HFFc6 (cell line): Measurements from ENCODE around the gene VWA7. TPM values are rescaled to one million over a fixed set of nuclear protein-coding genes. Genes with fewer than 3 reads are reported as not detected.

Source experiments
- DNase-seq: peaks from one replicate; pipeline ENCODE4 v3.0.0-alpha.2; 2018
- H3K27ac Mint-ChIP-seq: 2 replicates; pipeline ENCODE4 v1.8.0; 2020; ENCODE audit warnings: mild to moderate bottlenecking, mixed read lengths
- H3K27me3 Mint-ChIP-seq: 2 replicates; pipeline ENCODE4 v1.8.0; 2021; ENCODE audit warnings: mild to moderate bottlenecking, moderate library complexity, mixed read lengths; ENCODE audit not compliant: insufficient read depth
- H3K36me3 Mint-ChIP-seq: 2 replicates; pipeline ENCODE4 v1.8.0; 2021; ENCODE audit warnings: low read depth, mixed read lengths
- H3K4me1 Mint-ChIP-seq: 2 replicates; pipeline ENCODE4 v1.8.0; 2020; ENCODE audit warnings: low read depth, mixed read lengths
- H3K4me3 Mint-ChIP-seq: 2 replicates; pipeline ENCODE4 v1.8.0; 2020; ENCODE audit warnings: mild to moderate bottlenecking, moderate library complexity, mixed read lengths
- H3K9me3 Mint-ChIP-seq: 2 replicates; pipeline ENCODE4 v1.8.0; 2020; ENCODE audit warnings: mild to moderate bottlenecking, mixed read lengths
- CTCF ChIP-seq: fragments of 200-600 bp; sonication (generic); IDR thresholded peaks from 2 replicates; pipeline ENCODE4 v1.5.0; 2021; ENCODE audit warnings: antibody characterized with exemption, mild to moderate bottlenecking
- total RNA-seq, 6 experiments: library from RNA; stranded (reverse); fragmentation: NEBNext Ultra II Directional; extraction: Animal tissue kit (Norgen Biotek cat#: 25700); gene quantifications; 2 replicates in 1 of 6; 3 replicates in 5 of 6; pipeline ENCODE4 v1.2.3, GENCODE V29; 2021

Gene VWA7
- total RNA-seq, 6 experiments from 2014 or later = 0.24 to 0.83 (median 0.64) TPM

DNA sequence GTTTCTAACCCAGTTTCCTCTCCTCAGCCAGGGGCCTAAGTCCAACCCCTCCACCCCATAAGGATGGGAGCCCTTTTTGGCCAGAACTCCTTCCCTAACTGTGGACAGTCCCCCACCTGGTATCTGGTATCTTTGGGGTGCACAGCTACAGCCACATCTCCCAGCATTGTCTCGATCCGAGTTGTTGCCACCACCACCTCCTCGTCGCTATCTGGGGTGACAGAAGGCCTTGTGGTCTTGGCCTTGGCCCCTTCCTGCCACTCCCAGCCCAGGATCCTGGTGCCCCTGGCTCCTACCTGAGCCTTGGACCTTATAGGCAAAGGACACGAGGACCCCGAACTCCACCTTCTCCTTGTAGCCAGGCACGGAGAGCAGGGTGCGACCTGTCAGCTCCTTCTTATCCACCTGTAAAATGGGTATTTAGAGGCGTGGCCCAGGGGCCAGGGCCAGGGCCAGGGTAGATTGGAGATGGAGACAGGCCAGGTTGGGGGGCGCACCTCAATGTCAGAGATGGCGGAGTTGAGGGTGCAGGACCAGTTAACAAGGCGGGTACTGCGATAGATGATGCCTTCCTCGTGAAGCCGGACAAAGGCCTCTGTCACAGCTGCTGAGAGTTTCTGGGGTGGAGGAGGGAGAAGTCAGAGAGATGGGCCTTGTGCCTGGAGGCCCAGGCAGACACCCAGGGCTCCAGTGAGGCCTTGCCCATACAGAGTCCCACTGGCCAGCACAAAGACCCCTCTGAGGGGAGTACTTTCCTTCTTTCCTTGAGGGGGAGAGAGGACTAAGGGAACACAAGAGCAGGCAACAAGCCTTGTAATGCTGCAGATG is 7.2 kb upstream of the VWA7 start:
- Mint-ChIP-seq H3K4me3 (no peak overlapping the region), H3K36me3 (peaks cover 14% of the 10 kb centered on the region; the same call in 1 of the 2 replicates), H3K4me1 (no peaks in the 10 kb centered on the region), H3K27me3 (no peaks in the 10 kb centered on the region), H3K9me3 (no peaks in the 10 kb centered on the region), H3K27ac (no peak overlapping the region)
- TF ChIP-seq CTCF = no peak
- DNase-seq = no peak

DNA sequence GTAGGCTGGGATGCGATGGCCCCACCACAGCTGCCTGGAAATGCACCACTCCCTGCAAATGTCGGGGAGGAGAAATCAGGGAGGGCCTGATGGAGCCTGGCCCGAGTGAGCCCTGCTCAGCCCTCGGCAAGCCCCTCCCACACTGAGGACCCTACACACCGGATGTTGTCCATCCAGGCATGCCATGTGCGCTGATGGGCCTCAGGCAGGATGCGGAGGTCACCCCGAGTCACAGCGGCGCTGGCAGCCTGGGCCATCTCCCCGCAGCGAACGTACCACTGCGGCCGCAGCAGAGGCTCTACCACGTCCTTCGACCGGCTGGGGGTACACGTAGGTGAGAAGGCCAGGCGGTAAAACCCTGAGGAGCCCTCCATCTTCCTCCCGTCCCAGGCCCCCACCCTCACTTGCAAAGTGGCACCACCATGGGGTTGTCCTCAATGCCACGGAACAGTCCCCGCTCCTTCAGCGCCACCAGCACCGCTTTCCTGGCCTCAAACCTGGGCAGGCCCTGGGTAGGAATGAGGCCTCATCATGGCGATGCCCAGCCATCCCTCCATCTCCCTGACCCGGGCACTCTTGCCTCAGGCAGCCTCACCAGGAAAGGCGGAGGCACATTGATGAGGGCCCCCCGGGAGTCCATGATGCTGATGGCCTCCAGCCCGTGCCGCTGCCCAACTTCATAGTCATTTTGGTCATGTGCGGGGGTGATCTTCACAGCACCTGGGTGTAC is 5.2 kb upstream of the VWA7 start:
- Mint-ChIP-seq H3K9me3 (no peaks in the 10 kb centered on the region), H3K4me3 (no peak overlapping the region), H3K27ac (no peak overlapping the region), H3K27me3 (no peaks in the 10 kb centered on the region), H3K36me3 (peaks cover 14% of the 10 kb centered on the region; the same call in 1 of the 2 replicates), H3K4me1 (peaks cover 6% of the 10 kb centered on the region)
- TF ChIP-seq CTCF = no peak
- no peak for DNase-seq

DNA sequence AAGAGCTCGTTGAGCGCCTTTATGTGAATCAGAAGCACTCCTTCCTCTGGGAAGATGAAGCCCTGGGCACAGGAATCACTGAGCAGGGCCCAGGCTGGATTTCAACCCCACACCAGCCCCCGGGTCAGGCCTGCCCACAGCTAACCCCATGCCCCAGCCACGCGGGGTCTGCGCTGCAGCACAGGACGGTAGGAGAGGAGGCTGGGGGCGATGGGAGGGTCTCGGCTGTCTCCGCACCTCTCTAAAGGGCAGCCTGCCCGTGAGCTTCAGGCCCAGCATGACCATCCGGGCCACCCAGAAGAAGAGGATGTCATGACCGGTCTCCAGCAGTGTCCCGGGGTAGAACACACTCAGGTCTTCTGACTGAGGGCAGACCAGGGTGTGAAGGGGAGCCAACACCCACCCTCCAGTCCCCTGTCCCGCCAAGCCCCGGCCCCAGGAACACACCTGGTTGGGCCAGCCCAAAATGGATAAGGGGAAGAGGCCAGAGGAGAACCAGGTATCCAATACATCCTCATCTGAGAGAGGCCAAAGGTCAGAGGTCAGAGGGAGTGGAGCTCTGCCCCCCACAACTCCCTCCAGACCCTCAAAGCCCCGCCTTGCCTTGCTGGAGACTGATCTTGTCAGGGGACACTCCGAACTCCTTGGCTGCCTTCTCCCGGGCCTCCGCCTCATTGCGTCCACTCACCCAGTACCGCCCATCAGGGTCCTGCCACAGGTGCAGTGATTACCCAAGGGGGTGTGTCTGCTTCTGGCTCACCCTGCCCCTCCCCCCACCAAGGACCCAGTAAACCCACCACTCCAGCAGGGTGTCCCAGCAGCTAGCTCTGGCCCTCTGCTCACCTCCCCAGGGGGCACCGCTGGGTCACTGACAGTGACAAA is 4.4 kb upstream of the VWA7 start:
- Mint-ChIP-seq H3K4me3 (no peak overlapping the region), H3K27me3 (no peaks in the 10 kb centered on the region; the same call in 1 of the 2 replicates), H3K4me1 (peaks cover 14% of the 10 kb centered on the region), H3K9me3 (no peaks in the 10 kb centered on the region), H3K27ac (no peak overlapping the region), H3K36me3 (peaks cover 14% of the 10 kb centered on the region; the same call in 1 of the 2 replicates)
- no peak for TF ChIP-seq CTCF
- no peak for DNase-seq

DNA sequence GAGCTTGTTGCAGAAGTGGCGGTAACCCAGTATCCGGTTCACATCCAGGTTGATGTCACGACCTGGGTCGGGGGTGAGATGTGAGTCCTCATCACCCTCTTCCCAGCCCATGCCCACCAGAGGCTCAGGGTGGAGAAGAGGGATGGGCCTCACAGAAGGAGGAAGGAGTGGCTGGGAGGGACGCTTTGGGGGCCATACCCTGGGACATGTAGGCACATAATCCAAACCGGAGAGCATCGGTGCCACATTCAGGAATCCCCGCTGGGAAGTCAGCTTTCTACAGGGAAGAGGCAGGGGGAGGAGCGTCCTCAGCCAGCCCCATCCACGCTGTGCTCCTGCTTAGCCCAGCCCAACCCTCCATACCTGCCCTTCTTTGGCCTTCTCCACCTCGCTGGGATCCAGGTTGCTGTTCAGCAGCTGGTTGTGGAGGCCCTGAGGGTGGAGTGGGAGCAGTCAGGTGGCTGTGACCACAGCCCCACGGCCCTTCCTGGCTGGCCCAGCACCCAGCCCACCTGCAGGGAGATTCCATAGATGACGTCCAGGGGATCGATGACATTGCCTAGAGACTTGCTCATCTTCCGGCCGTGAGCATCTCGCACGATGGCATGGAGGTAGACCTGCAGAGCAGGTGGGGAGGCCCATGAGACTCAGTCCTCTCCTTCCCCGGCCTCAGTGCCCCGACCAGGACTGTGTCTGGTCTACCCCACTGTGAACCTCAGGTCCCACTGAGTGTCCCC is 3.5 kb upstream of the VWA7 start:
- peaks cover 9% of the 10 kb centered on the region; the same call in 1 of the 2 replicates for H3K36me3 Mint-ChIP-seq
- H3K4me3 Mint-ChIP-seq = no peak overlapping the region
- DNase-seq = no peak
- no peaks in the 10 kb centered on the region for H3K9me3 Mint-ChIP-seq
- H3K27me3 Mint-ChIP-seq = no peaks in the 10 kb centered on the region; the same call in 1 of the 2 replicates
- no peak for TF ChIP-seq CTCF
- H3K4me1 Mint-ChIP-seq = peaks cover 17% of the 10 kb centered on the region
- no peak overlapping the region for H3K27ac Mint-ChIP-seq
